CD14-positive monocyte (primary cell): ENCODE measurements around the gene D2HGDH. TPM values are rescaled to one million over a fixed set of nuclear protein-coding genes. Genes with fewer than 3 reads are reported as not detected.

Experiments used
- DNase-seq, 3 donors: peaks; one replicate each; pipeline ENCODE4 v3.0.0-alpha.2; 2011 to 2022
- H2AFZ ChIP-seq: 2 replicates; pipeline ENCODE4 v1.6.0; 2012; ENCODE audit warnings: mild to moderate bottlenecking, low read depth, low read length, inconsistent platforms; ENCODE audit not compliant: insufficient read depth, poor library complexity, severe bottlenecking
- H3K27ac ChIP-seq, 2 donors: 1 replicate in 1 of 2; 2 replicates in 1 of 2; pipeline ENCODE4 v1.5.1; 2012 to 2013; ENCODE audit warnings: low read length in 2 of 2, control low read depth in 1 of 2, inconsistent platforms in 1 of 2, low read depth in 1 of 2, mild to moderate bottlenecking in 1 of 2
- H3K27me3 ChIP-seq, 2 donors: one replicate each; pipeline versions ENCODE4 v1.6.0 to v1.6.1; 2011 to 2013; ENCODE audit warnings: low read length in 2 of 2; ENCODE audit not compliant: control insufficient read depth in 2 of 2, insufficient read depth in 2 of 2
- H3K36me3 ChIP-seq, 2 donors: replicated peaks in 1 of 2; 1 replicate in 1 of 2; 2 replicates in 1 of 2; pipeline versions ENCODE4 v1.5.1 to v1.6.1; 2012 to 2013; ENCODE audit warnings: low read length in 2 of 2, control low read depth in 1 of 2, inconsistent platforms in 1 of 2, mild to moderate bottlenecking in 1 of 2; ENCODE audit not compliant: insufficient read depth in 2 of 2, control insufficient read depth in 1 of 2
- H3K4me1 ChIP-seq, 2 donors: 1 replicate in 1 of 2; 2 replicates in 1 of 2; pipeline versions ENCODE4 v1.5.1 to v1.6.1; 2012 to 2013; ENCODE audit warnings: low read length in 2 of 2, control low read depth in 1 of 2, inconsistent platforms in 1 of 2, mild to moderate bottlenecking in 1 of 2, moderate library complexity in 1 of 2; ENCODE audit not compliant: insufficient read depth in 2 of 2, control insufficient read depth in 1 of 2
- H3K4me2 ChIP-seq: replicated peaks from 2 replicates; pipeline ENCODE3; 2012; ENCODE audit warnings: low read length, moderate library complexity, mild to moderate bottlenecking; ENCODE audit not compliant: poor library complexity, severe bottlenecking; ENCODE audit errors: extremely low read depth
- H3K4me3 ChIP-seq, 3 experiments: fragments of 200-600 bp in 1 of 3; sonication (generic) in 1 of 3; replicated peaks in 1 of 3; 1 replicate in 2 of 3; 2 replicates in 1 of 3; pipeline ENCODE4 v1.5.1; 2011 to 2013; ENCODE audit warnings: low read length in 3 of 3, mild to moderate bottlenecking in 3 of 3, control low read depth in 2 of 3, low read depth in 2 of 3, inconsistent platforms in 1 of 3, moderate library complexity in 1 of 3
- H3K79me2 ChIP-seq: 2 replicates; pipeline ENCODE4 v1.6.0; 2012; ENCODE audit warnings: mild to moderate bottlenecking, control low read depth, inconsistent platforms, low read length, moderate library complexity; ENCODE audit not compliant: insufficient read depth
- H3K9ac ChIP-seq: 2 replicates; pipeline ENCODE4 v1.6.0; 2017; ENCODE audit warnings: low read length, mild to moderate bottlenecking; ENCODE audit not compliant: insufficient read depth, poor library complexity, severe bottlenecking
- H3K9me3 ChIP-seq, 2 donors: replicated peaks in 1 of 2; 1 replicate in 1 of 2; 2 replicates in 1 of 2; pipeline versions ENCODE4 v1.5.1 to v1.6.1; 2012 to 2013; ENCODE audit warnings: low read length in 2 of 2, control low read depth in 1 of 2; ENCODE audit not compliant: control insufficient read depth in 1 of 2, insufficient read depth in 1 of 2
- H4K20me1 ChIP-seq: 2 replicates; pipeline ENCODE4 v1.6.0; 2012; ENCODE audit warnings: mild to moderate bottlenecking, low read length, control low read depth, moderate library complexity; ENCODE audit not compliant: insufficient read depth
- H3K27ac Mint-ChIP-seq, 7 donors: one replicate each; pipeline ENCODE4 v1.8.0; 2020; ENCODE audit warnings: mild to moderate bottlenecking in 7 of 7, mixed read lengths in 7 of 7, moderate library complexity in 6 of 7, inconsistent platforms in 2 of 7
- H3K27me3 Mint-ChIP-seq, 3 donors: one replicate each; pipeline ENCODE4 v1.8.0; 2021 to 2022; ENCODE audit warnings: low read depth in 3 of 3, mild to moderate bottlenecking in 3 of 3, mixed read lengths in 3 of 3, moderate library complexity in 3 of 3, inconsistent platforms in 1 of 3
- H3K36me3 Mint-ChIP-seq, 2 donors: one replicate each; pipeline ENCODE4 v1.8.0; 2020; ENCODE audit warnings: mixed read lengths in 2 of 2, inconsistent platforms in 1 of 2, mild to moderate bottlenecking in 1 of 2
- H3K4me1 Mint-ChIP-seq: one replicate; pipeline ENCODE4 v1.8.0; 2020; ENCODE audit warnings: mild to moderate bottlenecking, mixed read lengths
- H3K4me3 Mint-ChIP-seq, 2 donors: one replicate each; pipeline ENCODE4 v1.8.0; 2020; ENCODE audit warnings: mild to moderate bottlenecking in 2 of 2, mixed read lengths in 2 of 2, moderate library complexity in 1 of 2
- H3K9me3 Mint-ChIP-seq, 7 donors: one replicate each; pipeline ENCODE4 v1.8.0; 2020 to 2022; ENCODE audit warnings: mixed read lengths in 7 of 7, mild to moderate bottlenecking in 6 of 7, moderate library complexity in 6 of 7, inconsistent platforms in 2 of 7
- CTCF ChIP-seq: fragments of 200-600 bp; IDR thresholded peaks from one replicate; pipeline ENCODE4 v1.8.0; 2022; ENCODE audit warnings: antibody characterized with exemption, mild to moderate bottlenecking
- WGBS: methylation state at CpG from one replicate; pipeline ENCODE4 v1.1.5; 2013; ENCODE audit warnings: missing lambda C conversion rate; ENCODE audit not compliant: insufficient coverage; 5-methylcytosine and 5-hydroxymethylcytosine counted together
- intact Hi-C, 2 donors: fragments of 100-400 bp; cut with micrococcal nuclease; formaldehyde crosslinking; loops; one replicate each; pipeline versions ENCODE4 v1.15.0 to v1.15.1; 2023
- polyA plus RNA-seq, 3 donors: library from polyadenylated mRNA; depleted of rRNA in 1 of 3; unstranded in 2 of 3; stranded (reverse) in 1 of 3; fragments of 300-500 nt in 2 of 3; fragments of >200 nt in 1 of 3; fragmentation: Illumina TruSeq in 2 of 3; gene quantifications; 1 replicate in 2 of 3; 2 replicates in 1 of 3; pipeline ENCODE4 v1.2.3, GENCODE V29; 2012 to 2021

D2HGDH gene
- polyA plus RNA-seq, 3 donors = 1.0 to 57.1 (median 1.1) TPM

- no peak overlapping the region for H3K27ac Mint-ChIP-seq
- no peak overlapping the region for H2AFZ ChIP-seq
- no peaks in the 10 kb centered on the region for H3K36me3 Mint-ChIP-seq
- no peaks in the 10 kb centered on the region for H3K9me3 Mint-ChIP-seq
- H3K4me1 Mint-ChIP-seq = no peaks in the 10 kb centered on the region
- no peak overlapping the region for H3K9ac ChIP-seq
- intact Hi-C loops = no loop called here
- no peak overlapping the region for H3K4me3 ChIP-seq
- H3K27ac ChIP-seq = no peak overlapping the region
- peaks cover 1 to 3% (median 1%) of the 10 kb centered on the region in 3 donors for H3K27me3 Mint-ChIP-seq
- no peaks in the 10 kb centered on the region for H3K79me2 ChIP-seq
- H4K20me1 ChIP-seq = no peaks in the 10 kb centered on the region
- H3K4me2 ChIP-seq = no peak overlapping the region
- H3K9me3 ChIP-seq = no peaks in the 10 kb centered on the region
- no peaks in the 10 kb centered on the region for H3K27me3 ChIP-seq
- 90% methylated on average over 11 of the region's 13 CpGs for WGBS
- no peak for TF ChIP-seq CTCF
- no peaks in the 10 kb centered on the region for H3K4me1 ChIP-seq
- no peak overlapping the region for H3K4me3 Mint-ChIP-seq
- DNase-seq = no peak
- no peaks in the 10 kb centered on the region for H3K36me3 ChIP-seq
These were observed 62.2 kb downstream of the D2HGDH start for GRCh38 chr2:241796610-241797138.

- Mint-ChIP-seq H3K36me3 (no peaks in the 10 kb centered on the region), H3K4me1 (no peaks in the 10 kb centered on the region), H3K27ac (no peak overlapping the region), H3K4me3 (no peak overlapping the region), H3K9me3 (peaks cover 0 to 1% (median 0%) of the 10 kb centered on the region in 7 donors), H3K27me3 (peaks cover 3 to 7% (median 3%) of the 10 kb centered on the region in 3 donors)
- no peaks in the 10 kb centered on the region for H3K4me1 ChIP-seq
- no peak overlapping the region for H3K4me3 ChIP-seq
- no peaks in the 10 kb centered on the region for H3K27me3 ChIP-seq
- no peaks in the 10 kb centered on the region for H3K9me3 ChIP-seq
- no peak overlapping the region for H3K4me2 ChIP-seq
- no peak overlapping the region for H3K27ac ChIP-seq
- H2AFZ ChIP-seq = no peak overlapping the region
- no peak overlapping the region for H3K9ac ChIP-seq
- no peaks in the 10 kb centered on the region for H4K20me1 ChIP-seq
- intact Hi-C loops = no loop called here
- DNase-seq = peak in 1 of 3 donors; percentile 1
- no peaks in the 10 kb centered on the region for H3K79me2 ChIP-seq
- no peak for TF ChIP-seq CTCF
- WGBS = 93% methylated on average over 15 of the region's 19 CpGs
- H3K36me3 ChIP-seq = no peaks in the 10 kb centered on the region
These were observed 63.1 kb downstream of the D2HGDH start for GRCh38 chr2:241797441-241798080.
